HUDEP-2 (cell line): ENCODE data around the gene HOXA4.

Source experiments
- DNase-seq, 76 experiments: peaks; one replicate each; lab custom pipeline; 2025; ENCODE audit not compliant: unreplicated experiment in 76 of 76; lab: John Stamatoyannopoulos, UW

HOXA4 gene

GRCh38 chr7:27147199-27148030, 16.9 kb upstream of the HOXA4 start, which contains the start of gene HOXA6:
TSS of gene HOXA6 (minus strand) at chr7:27147774. CDS start at chr7:27147749, 25 bp downstream.
- DNase-seq: no peak

- no peak for DNase-seq
Measured at GRCh38 chr7:27146491-27147198, 16.1 kb upstream of the HOXA4 start.

- DNase-seq: no peak
Measured at GRCh38 chr7:27145914-27146412, 15.4 kb upstream of the HOXA4 start.

- DNase-seq: no peak
Measured at GRCh38 chr7:27145165-27145913, 14.8 kb upstream of the HOXA4 start.

- no peak for DNase-seq
Measured at GRCh38 chr7:27144781-27145164, 14.2 kb upstream of the HOXA4 start.

- no peak for DNase-seq
Measured at GRCh38 chr7:27143950-27144780, 13.6 kb upstream of the HOXA4 start.

- DNase-seq: peak in 4 of 76 experiments; percentile 3 to 30 (median 18)
Measured at GRCh38 chr7:27143023-27143949, 12.7 kb upstream of the HOXA4 start, which contains the start of gene HOXA5. TSS of gene HOXA5 (minus strand) at chr7:27143681. CDS start at chr7:27143607, 74 bp downstream.

- no peak for DNase-seq
Measured at GRCh38 chr7:27142580-27143022, 12.0 kb upstream of the HOXA4 start.

- DNase-seq: no peak
Measured at GRCh38 chr7:27141923-27142579, 11.5 kb upstream of the HOXA4 start.

GRCh38 chr7:27141137-27141922, 10.8 kb upstream of the HOXA4 start:
- DNase-seq: no peak

GRCh38 chr7:27140126-27140857, 9.7 kb upstream of the HOXA4 start:
- no peak for DNase-seq

- DNase-seq: no peak
Measured at GRCh38 chr7:27139334-27140125, 9.0 kb upstream of the HOXA4 start.

- no peak for DNase-seq
Measured at GRCh38 chr7:27138985-27139333, 8.4 kb upstream of the HOXA4 start.

GRCh38 chr7:27138472-27138871, 7.9 kb upstream of the HOXA4 start:
- DNase-seq: no peak

GRCh38 chr7:27137640-27138315, 7.2 kb upstream of the HOXA4 start:
- no peak for DNase-seq

GRCh38 chr7:27134392-27134791, 3.8 kb upstream of the HOXA4 start:
- DNase-seq: no peak
